ENCODE measurements around the gene FHIT.

Gene FHIT

GRCh38 chr3:59996056-59996455 is 1255.2 kb downstream of the FHIT start:
- H3K4me3 ChIP-seq (ENCODE audit: control insufficient read depth, low read depth, low read length): no peak overlapping the region
- DNase-seq (ENCODE audit: low read depth): no peak
- no peak for TF ChIP-seq CTCF (IDR thresholded peaks at IDR 0.05; ENCODE audit: control insufficient read depth, insufficient read depth, low read depth, low read length, missing control alignments)

DNA sequence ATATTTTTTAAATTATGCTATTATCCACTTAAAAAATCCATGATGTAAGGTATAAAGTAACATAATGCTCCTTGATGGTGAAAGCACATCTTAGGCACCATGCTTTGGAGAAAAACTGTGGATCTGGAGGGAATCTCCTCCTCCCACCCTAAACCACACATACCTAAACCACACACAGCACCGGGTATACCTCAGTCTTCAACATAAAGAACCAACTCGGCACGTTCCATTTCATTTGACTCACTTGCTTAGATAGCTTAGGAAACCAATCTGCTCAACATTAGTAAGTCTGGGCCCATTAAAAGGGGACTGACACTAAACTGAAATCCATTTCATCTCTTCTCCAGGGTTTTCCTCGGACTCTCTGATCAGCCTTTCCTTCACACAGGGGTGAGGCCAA is 1255.7 kb downstream of the FHIT start:
- no peak for TF ChIP-seq CTCF (IDR thresholded peaks at IDR 0.05; ENCODE audit: control insufficient read depth, insufficient read depth, low read depth, low read length, missing control alignments)
- DNase-seq (ENCODE audit: low read depth): no peak
- no peak overlapping the region for H3K4me3 ChIP-seq (ENCODE audit: control insufficient read depth, low read depth, low read length)

- H3K4me3 ChIP-seq (ENCODE audit: control insufficient read depth, low read depth, low read length): no peak overlapping the region
- no peak for DNase-seq (ENCODE audit: low read depth)
- no peak for TF ChIP-seq CTCF (IDR thresholded peaks at IDR 0.05; ENCODE audit: control insufficient read depth, insufficient read depth, low read depth, low read length, missing control alignments)
These were observed 1256.4 kb downstream of the FHIT start for GRCh38 chr3:59994732-59995304.

- DNase-seq (ENCODE audit: low read depth): no peak
- no peak overlapping the region for H3K4me3 ChIP-seq (ENCODE audit: control insufficient read depth, low read depth, low read length)
- no peak for TF ChIP-seq CTCF (IDR thresholded peaks at IDR 0.05; ENCODE audit: control insufficient read depth, insufficient read depth, low read depth, low read length, missing control alignments)
These were observed 1258.7 kb downstream of the FHIT start for GRCh38 chr3:59992578-59992977.

- H3K4me3 ChIP-seq (ENCODE audit: control insufficient read depth, low read depth, low read length): no peak overlapping the region
- no peak for TF ChIP-seq CTCF (IDR thresholded peaks at IDR 0.05; ENCODE audit: control insufficient read depth, insufficient read depth, low read depth, low read length, missing control alignments)
- no peak for DNase-seq (ENCODE audit: low read depth)
These were observed 1260.3 kb downstream of the FHIT start for GRCh38 chr3:59990915-59991314.

DNA sequence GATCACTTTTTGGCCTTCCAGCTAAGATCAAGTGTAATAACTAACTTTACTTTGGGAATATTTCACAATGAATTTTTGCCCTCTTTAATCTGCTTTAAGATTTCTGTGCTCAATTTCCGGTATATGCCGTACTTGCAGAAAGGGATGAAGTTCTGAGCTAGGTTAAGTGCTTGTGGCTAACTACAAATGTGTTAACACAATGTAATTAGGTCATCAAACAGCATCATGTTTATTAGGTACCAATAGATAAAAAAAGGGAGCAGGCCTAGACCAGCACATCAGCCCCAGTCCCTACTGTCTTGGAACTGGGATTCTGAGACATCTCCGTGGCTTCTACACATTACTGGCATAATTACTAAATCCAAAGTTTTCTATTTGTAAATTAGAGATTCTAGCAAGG is 1268.7 kb downstream of the FHIT start:
- TF ChIP-seq CTCF (IDR thresholded peaks at IDR 0.05; ENCODE audit: control insufficient read depth, insufficient read depth, low read depth, low read length, missing control alignments): no peak
- H3K4me3 ChIP-seq (ENCODE audit: control insufficient read depth, low read depth, low read length): no peak overlapping the region
- DNase-seq (ENCODE audit: low read depth): no peak

- TF ChIP-seq CTCF (IDR thresholded peaks at IDR 0.05; ENCODE audit: control insufficient read depth, insufficient read depth, low read depth, low read length, missing control alignments): no peak
- no peak overlapping the region for H3K4me3 ChIP-seq (ENCODE audit: control insufficient read depth, low read depth, low read length)
- DNase-seq (ENCODE audit: low read depth): no peak
These were observed 1269.9 kb downstream of the FHIT start for GRCh38 chr3:59981377-59981776.

Data from AG09309 (cell line).